ENCODE results near the gene ARL8B. TPM values are rescaled to one million over a fixed set of nuclear protein-coding genes. Genes with fewer than 3 reads are reported as not detected.
"Not testable (repeated sequence)": the region's sequence is repeated elsewhere in the genome, so short reads cannot be mapped to it uniquely, and the experiment has no call there.

The ARL8B gene
- total and polyA plus RNA-seq, 9 donors = 27.1 to 70.6 (median 49.8) TPM

DNA sequence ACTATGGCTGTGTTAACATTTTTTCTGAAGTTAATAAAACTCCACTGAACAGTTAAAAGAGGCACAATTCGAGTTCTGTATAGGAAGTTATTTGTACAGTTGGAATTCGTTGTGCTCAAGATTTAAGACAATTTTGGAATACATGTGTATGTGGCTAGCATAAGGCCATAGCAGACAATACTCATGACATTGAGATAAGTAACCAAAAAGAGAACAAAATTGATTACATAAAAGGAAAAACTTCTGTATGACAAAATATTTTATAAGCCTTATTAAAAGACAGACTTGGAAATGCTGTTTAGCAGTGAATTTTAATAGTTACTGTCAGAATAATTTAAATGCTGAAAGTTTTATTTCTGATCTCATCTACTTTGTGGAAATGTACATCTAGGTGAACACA lies 47.7 kb downstream of the ARL8B start:
- Histone ChIP-seq H3K27ac (no peak overlapping the region), H3K4me1 (ENCODE audit: insufficient read depth) (peaks cover 3% of the 10 kb centered on the region), H3K36me3 (no peaks in the 10 kb centered on the region), H3K9me3 (no peaks in the 10 kb centered on the region), H3K27me3 (no peaks in the 10 kb centered on the region), H3K4me3 (no peak overlapping the region)
- WGBS, 3 donors = 54 to 72% (median 64%) methylated on average over 2 of the region's 2 CpGs
- TF ChIP-seq POLR2A (IDR thresholded peaks at IDR 0.05) = no peak
- TF ChIP-seq, protein P1, sequence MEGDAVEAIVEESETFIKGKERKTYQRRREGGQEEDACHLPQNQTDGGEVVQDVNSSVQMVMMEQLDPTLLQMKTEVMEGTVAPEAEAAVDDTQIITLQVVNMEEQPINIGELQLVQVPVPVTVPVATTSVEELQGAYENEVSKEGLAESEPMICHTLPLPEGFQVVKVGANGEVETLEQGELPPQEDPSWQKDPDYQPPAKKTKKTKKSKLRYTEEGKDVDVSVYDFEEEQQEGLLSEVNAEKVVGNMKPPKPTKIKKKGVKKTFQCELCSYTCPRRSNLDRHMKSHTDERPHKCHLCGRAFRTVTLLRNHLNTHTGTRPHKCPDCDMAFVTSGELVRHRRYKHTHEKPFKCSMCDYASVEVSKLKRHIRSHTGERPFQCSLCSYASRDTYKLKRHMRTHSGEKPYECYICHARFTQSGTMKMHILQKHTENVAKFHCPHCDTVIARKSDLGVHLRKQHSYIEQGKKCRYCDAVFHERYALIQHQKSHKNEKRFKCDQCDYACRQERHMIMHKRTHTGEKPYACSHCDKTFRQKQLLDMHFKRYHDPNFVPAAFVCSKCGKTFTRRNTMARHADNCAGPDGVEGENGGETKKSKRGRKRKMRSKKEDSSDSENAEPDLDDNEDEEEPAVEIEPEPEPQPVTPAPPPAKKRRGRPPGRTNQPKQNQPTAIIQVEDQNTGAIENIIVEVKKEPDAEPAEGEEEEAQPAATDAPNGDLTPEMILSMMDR (IDR thresholded peaks at IDR 0.05) = no peak
- no peak for TF ChIP-seq EP300 (IDR thresholded peaks at IDR 0.05)
- intact Hi-C loops (cut with DNase I) = no loop called here
- DNase-seq = no peak

DNA sequence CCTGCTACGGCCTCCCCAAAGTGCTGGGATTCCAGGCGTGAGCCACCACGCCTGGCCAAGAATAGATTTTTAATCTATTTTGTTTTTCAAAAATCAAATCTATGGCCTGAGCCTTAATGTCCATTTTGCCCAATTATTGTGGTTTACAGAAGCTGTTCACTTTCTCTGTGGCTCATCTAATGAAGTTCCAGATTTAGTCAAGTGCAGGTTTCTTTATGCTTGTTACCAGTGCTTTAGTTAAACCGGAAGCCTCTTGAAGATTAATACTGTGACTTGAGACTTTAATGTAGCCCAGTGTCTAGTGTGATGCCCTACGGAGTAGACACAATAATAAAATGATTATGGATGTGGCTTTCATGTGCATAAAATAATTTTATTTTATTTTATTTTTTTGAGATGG lies 48.9 kb downstream of the ARL8B start:
- Histone ChIP-seq H3K9me3 (no peaks in the 10 kb centered on the region), H3K27ac (no peak overlapping the region), H3K4me3 (no peak overlapping the region), H3K4me1 (ENCODE audit: insufficient read depth) (peaks cover 3% of the 10 kb centered on the region), H3K27me3 (no peaks in the 10 kb centered on the region), H3K36me3 (no peaks in the 10 kb centered on the region)
- no peak for DNase-seq
- TF ChIP-seq EP300 (IDR thresholded peaks at IDR 0.05) (no peak), POLR2A (IDR thresholded peaks at IDR 0.05) (no peak)
- TF ChIP-seq, protein P1 (IDR thresholded peaks at IDR 0.05) = no peak
- intact Hi-C loops (cut with DNase I) = no loop called here
- WGBS, 3 donors = 84 to 96% (median 85%) methylated on average over 5 of the region's 5 CpGs

DNA sequence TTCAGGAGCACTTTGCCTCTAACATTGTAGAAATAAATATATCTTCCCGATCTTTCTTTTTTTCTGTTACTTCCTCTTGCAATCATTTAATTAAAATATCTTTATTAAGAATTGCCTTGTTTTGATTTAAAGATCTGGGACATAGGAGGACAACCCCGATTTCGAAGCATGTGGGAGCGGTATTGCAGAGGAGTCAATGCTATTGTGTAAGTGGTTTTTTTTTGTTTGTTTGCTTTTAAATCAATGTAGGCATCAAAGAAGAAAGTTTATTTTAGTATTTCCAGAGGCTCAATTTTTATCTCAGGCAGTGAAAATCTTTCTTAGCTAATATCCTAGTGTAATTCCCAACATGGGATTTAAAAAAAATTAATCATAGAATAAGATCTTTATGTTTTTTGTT lies 49.9 kb downstream of the ARL8B start:
- DNase-seq = no peak
- 94 to 96% (median 95%) methylated on average over 4 of the region's 4 CpGs for WGBS, 3 donors
- Histone ChIP-seq H3K27ac (no peak overlapping the region), H3K4me3 (no peak overlapping the region), H3K36me3 (no peaks in the 10 kb centered on the region), H3K4me1 (ENCODE audit: insufficient read depth) (peaks cover 1% of the 10 kb centered on the region), H3K27me3 (no peaks in the 10 kb centered on the region), H3K9me3 (no peaks in the 10 kb centered on the region)
- intact Hi-C loops (cut with DNase I) = no loop called here
- TF ChIP-seq EP300 (IDR thresholded peaks at IDR 0.05) (no peak), POLR2A (IDR thresholded peaks at IDR 0.05) (no peak)
- TF ChIP-seq, protein P1 (IDR thresholded peaks at IDR 0.05) = no peak

DNA sequence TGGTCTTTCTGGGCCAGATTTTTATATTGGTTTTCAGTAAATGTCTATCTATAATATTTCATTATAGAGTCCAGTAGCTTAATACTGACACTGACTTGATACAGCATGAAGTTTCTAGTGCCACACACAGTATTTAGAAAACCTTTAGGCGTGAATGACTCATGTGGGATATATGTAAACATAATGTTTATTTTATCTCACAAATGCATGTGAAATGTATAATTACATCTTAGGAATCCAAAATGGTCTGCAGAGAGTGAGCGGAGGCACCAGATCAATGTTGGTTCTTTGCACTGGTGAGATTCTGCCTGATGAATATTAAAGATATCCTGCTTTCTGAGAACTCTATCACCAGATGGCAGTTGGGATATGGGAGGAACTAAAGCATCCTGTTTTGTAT lies 56.9 kb downstream of the ARL8B start:
- H3K27me3 ChIP-seq; H3K4me3 ChIP-seq; H3K4me1 ChIP-seq (ENCODE audit: insufficient read depth); DNase-seq; H3K9me3 ChIP-seq; intact Hi-C loops (cut with DNase I); H3K36me3 ChIP-seq; H3K27ac ChIP-seq: not testable (repeated sequence)
- 94 to 99% (median 97%) methylated on average over 2 of the region's 2 CpGs for WGBS, 3 donors

DNA sequence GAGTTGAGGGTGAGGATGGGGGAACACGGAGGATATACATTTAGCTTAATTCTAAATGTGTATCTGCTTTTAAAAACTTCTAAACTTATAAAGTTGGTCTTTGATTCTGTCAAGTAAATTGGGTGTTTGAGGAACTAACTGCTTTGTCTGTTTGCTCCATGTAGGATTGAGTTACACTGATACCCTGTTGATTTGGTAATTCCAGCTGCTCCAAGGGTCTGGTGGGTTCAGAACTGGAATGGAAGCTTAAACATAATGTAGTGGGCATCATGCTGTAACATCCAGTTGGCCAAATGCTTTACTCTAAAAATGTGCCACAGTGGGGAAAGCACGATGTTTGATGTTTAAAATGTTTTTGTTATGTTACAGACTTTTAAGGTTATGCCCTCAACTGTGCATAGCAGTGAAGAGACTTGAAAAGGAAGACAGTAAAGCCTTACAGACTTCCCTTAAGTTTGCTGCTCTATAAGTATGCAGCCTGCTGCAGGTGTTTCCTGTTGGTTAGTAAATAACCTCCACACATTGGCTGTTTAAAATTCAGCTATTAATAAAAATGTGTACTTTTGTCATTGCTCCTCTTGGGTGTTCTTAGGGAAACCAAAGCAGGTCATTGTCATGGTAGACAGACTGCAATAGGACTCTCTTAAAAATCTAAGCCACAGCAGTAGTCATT lies 59.5 kb downstream of the ARL8B start:
- 86 to 91% (median 86%) methylated on average over 2 of the region's 2 CpGs for whole genome bisulfite sequencing, 3 donors
- Histone ChIP-seq H3K4me1 (ENCODE audit: insufficient read depth) (no peaks in the 10 kb centered on the region), H3K36me3 (no peaks in the 10 kb centered on the region), H3K27me3 (no peaks in the 10 kb centered on the region), H3K9me3 (no peaks in the 10 kb centered on the region), H3K27ac (no peak overlapping the region), H3K4me3 (no peak overlapping the region)
- DNase-seq = no peak
- TF ChIP-seq, protein P1 (IDR thresholded peaks at IDR 0.05) = no peak
- TF ChIP-seq POLR2A (IDR thresholded peaks at IDR 0.05) = no peak
- TF ChIP-seq EP300 (IDR thresholded peaks at IDR 0.05) = no peak
- intact Hi-C loops (cut with DNase I) = no loop called here

DNA sequence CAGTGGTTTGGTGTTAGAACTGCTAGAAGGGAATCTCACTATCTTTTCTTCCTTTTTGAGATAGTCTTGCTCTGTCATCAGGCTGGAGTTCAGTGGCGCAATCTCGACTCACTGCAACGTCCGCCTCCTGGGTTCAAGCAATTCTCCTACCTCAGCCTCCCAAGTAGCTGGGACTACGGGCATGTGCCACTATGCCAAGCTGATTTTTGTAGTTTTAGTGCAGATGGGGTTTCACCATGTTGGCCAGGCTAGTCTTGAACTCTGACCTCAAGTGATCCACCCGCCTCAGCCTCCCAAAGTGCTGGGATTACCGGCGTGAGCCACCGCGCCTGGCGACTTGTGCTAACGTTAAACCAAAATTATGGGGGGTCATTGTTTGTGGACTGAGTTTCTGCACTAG lies 61.6 kb downstream of the ARL8B start:
- H3K4me3 ChIP-seq; H3K27me3 ChIP-seq; H3K9me3 ChIP-seq; H3K27ac ChIP-seq; H3K4me1 ChIP-seq (ENCODE audit: insufficient read depth); H3K36me3 ChIP-seq; DNase-seq; intact Hi-C loops (cut with DNase I): not testable (repeated sequence)
- WGBS, 3 donors = 95 to 96% (median 96%) methylated on average over 12 of the region's 12 CpGs

Measured in ovary (tissue), 9 donors.